SK-N-SH treated with all-trans-retinoic acid at 6 μM for 48 hours (cell line): ENCODE results near the gene ALG11.

Experiments
- ARNTL ChIP-seq: fragments of 450-650 bp; formaldehyde crosslinking; IDR thresholded peaks from 2 replicates; pipeline ENCODE4 v1.5.0; 2020; ENCODE audit warnings: low read depth, mild to moderate bottlenecking, moderate library complexity, borderline replicate concordance
- CSDC2 ChIP-seq: fragments of 250-450 bp; sonication (Bioruptor Pico); IDR thresholded peaks from 2 replicates; pipeline ENCODE4 v1.5.0; 2020; ENCODE audit warnings: mild to moderate bottlenecking, moderate library complexity
- ZC3H10 ChIP-seq: fragments of 250-450 bp; sonication (Bioruptor Pico); IDR thresholded peaks from 2 replicates; pipeline ENCODE4 v1.5.1; 2021; ENCODE audit warnings: mild to moderate bottlenecking, moderate library complexity
- ZFP3 ChIP-seq: fragments of 250-450 bp; sonication (Bioruptor Pico); IDR thresholded peaks from 2 replicates; pipeline ENCODE4 v1.5.0; 2020; ENCODE audit warnings: mild to moderate bottlenecking, moderate library complexity
- ZNF70 ChIP-seq: fragments of 450-650 bp; formaldehyde crosslinking; IDR thresholded peaks from 2 replicates; pipeline ENCODE4 v1.5.0; 2020; ENCODE audit warnings: mild to moderate bottlenecking, moderate library complexity
- ZNF8 ChIP-seq: fragments of 450-650 bp; formaldehyde crosslinking; IDR thresholded peaks from 2 replicates; pipeline ENCODE4 v1.5.0; 2020; ENCODE audit warnings: mild to moderate bottlenecking, moderate library complexity

GRCh38 chr13:51995677-51996551 is 16.3 kb upstream of the ALG11 start:
- TF ChIP-seq ZC3H10 (CRISPR knock-in tag) (no peak), ARNTL (CRISPR knock-in tag) (no peak), ZNF70 (CRISPR knock-in tag) (no peak), ZNF8 (CRISPR knock-in tag) (no peak), ZFP3 (CRISPR knock-in tag) (no peak), CSDC2 (no peak)
